GM13976 (cell line): ENCODE results near the gene SREBF1.

Experiments
- DNase-seq: peaks from one replicate; pipeline ENCODE4 v3.0.0; 2012; ENCODE audit warnings: low spot score
- in situ Hi-C: fragments of 300-500 bp; cut with MboI; formaldehyde crosslinking; loops from one replicate; pipeline ENCODE4 v1.12.0; 2022; ENCODE audit warnings: low sequenced_read_pairs, mixed read lengths, inconsistent platforms; ENCODE audit not compliant: unreplicated experiment
- TF ChIP-seq, protein P1 (sequence below): IDR thresholded peaks from 2 replicates; pipeline ENCODE4 v1.5.1; 2012; ENCODE audit warnings: borderline replicate concordance, mild to moderate bottlenecking; ENCODE audit not compliant: insufficient read depth; ENCODE audit errors: extremely low read depth, missing control alignments, control extremely low read depth

The SREBF1 gene

DNA sequence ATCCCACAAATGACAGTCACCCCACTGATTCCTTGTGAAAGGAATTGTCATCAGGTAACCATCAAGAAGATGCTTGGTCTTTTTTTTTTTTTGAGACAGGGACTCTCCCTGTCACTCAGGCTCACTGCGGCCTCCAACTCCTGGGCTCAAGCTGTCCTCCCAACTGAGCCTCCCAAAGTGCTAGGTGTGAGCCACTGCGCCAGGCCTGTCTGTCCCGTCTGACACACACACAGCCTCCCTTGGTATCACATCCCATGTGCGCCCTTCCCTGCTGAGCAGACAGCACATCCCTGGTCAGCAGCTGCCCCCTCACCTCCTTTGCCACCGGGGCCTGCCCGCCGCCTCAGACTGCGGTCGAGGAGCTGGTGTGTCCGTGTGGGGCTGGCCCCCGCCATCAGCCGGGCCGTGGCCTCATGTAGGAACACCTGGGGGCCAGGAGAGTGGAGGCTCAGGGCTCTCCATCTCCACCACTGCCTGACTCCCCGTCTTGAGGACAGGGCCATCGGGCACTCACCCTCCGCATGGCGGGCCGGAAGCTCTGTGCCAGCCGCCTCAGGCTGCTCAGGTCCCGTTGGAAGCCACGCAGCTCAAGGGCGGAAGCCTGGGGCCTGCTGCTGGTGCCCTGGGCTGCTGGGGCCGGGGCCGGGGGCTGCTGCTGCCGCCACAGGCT, 23.6 kb downstream of the SREBF1 start:
- no peak for DNase-seq
- in situ Hi-C loops: loop anchor here (10.0 kb wide), 1 partner anchor 52 kb away; no protein-coding TSS in a partner anchor
- TF ChIP-seq, protein P1, sequence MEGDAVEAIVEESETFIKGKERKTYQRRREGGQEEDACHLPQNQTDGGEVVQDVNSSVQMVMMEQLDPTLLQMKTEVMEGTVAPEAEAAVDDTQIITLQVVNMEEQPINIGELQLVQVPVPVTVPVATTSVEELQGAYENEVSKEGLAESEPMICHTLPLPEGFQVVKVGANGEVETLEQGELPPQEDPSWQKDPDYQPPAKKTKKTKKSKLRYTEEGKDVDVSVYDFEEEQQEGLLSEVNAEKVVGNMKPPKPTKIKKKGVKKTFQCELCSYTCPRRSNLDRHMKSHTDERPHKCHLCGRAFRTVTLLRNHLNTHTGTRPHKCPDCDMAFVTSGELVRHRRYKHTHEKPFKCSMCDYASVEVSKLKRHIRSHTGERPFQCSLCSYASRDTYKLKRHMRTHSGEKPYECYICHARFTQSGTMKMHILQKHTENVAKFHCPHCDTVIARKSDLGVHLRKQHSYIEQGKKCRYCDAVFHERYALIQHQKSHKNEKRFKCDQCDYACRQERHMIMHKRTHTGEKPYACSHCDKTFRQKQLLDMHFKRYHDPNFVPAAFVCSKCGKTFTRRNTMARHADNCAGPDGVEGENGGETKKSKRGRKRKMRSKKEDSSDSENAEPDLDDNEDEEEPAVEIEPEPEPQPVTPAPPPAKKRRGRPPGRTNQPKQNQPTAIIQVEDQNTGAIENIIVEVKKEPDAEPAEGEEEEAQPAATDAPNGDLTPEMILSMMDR: no peak

DNA sequence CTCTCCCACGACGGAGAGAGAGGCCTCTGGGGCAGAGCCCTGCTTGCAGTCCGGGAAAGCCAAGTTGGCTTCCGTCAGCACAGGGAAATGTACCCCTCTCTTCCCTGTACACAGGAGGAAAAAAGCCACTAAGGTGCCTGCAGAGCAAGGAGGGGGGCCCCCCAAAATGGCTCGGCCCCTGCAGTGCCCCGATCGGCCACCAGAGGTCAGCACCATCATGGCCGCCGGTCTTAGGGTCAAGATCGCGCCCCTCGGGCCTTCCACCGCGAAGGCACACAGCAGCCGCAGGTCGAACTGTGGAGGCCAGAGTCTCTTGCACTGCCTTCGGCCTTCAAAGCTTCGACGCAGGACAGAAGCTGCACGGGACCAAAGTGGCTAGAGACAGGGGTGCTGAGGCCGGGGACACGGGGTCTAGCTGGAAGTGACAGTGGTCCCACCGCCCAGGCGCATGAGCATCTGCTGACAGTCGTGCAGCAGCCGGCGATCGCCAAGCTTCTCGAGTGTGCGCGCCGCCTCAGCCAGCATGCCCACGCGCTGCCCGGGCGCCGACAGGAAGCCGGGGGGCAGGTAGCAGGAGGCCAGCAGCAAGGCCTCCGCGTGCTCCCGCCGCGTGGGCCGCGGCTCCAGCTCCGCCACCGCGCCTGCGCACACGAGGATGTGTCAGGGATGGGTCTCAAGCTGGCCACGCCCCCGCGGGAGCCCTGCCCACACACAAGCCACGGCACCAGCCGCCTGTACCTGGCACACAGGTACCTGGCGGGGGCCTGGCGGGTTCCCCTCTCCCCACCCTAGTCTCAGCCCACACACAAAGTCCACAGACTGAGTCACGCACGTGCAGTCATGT, 24.4 kb downstream of the SREBF1 start:
- DNase-seq: peak; percentile 92
- in situ Hi-C loops: loop anchor here (10.0 kb wide), 1 partner anchor 52 kb away; no protein-coding TSS in a partner anchor
- TF ChIP-seq, protein P1: peak; percentile 97

DNA sequence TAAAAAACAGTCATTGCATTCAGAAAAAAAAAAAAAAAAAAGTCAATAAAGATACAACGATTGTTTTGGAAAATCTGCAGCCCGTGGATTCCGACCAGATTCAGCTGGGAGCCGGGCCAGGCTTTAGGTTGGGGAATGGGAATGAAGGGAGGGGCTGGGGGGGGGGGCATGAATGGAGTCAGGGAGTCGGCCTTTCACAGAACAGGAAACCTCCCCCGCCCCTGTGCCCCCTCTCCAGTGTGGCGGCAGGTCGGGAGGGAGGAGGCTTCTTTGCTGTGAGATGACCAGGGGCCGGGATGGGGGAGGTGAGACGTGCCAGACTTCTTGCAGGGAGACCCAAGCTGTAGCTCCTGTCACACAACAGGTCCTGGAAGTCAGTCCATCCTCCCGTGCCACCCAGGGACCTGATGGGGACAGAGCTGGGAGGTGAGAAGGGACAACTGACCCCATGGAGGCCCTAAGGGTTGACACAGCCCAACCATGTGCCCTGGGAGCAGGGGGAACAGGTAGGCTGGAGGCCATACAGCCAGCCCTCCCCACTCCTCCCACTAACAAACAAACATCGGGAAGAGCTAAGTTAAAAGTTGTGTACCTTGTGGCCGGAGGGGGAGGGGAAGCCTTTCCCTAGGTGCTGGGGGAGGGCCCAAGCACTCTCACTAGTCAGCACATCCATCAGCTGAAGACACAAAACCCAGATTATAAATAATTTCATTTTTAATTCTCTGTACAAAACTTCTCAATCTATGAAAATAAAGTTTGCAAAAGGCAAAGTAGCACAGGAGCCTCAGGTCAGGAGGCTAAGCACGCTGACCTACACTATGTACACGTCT, 25.2 kb downstream of the SREBF1 start:
- DNase-seq: no peak
- in situ Hi-C loops: loop anchor here (10.0 kb wide), 1 partner anchor 53 kb away; no protein-coding TSS in a partner anchor
- TF ChIP-seq, protein P1: no peak

DNA sequence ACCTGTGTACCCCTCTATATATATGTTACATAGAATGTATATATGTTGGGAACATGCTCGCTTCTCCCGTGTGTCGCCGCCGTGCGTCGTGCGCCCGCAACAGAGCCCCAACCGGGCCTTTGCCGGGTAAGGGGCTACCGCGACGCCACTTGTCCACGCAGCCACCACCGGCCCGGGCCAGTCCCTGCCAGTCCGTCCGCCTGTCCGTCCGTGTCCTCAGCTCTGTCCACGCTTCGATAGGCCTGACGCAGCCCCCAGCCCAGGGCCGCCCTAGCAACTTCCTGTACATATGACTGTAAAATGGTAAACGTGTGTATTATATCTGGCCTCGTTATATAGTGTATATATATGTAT, 25.9 kb downstream of the SREBF1 start:
- in situ Hi-C loops: loop anchor here (10.0 kb wide), 1 partner anchor 54 kb away; no protein-coding TSS in a partner anchor
- TF ChIP-seq, protein P1: no peak
- no peak for DNase-seq

DNA sequence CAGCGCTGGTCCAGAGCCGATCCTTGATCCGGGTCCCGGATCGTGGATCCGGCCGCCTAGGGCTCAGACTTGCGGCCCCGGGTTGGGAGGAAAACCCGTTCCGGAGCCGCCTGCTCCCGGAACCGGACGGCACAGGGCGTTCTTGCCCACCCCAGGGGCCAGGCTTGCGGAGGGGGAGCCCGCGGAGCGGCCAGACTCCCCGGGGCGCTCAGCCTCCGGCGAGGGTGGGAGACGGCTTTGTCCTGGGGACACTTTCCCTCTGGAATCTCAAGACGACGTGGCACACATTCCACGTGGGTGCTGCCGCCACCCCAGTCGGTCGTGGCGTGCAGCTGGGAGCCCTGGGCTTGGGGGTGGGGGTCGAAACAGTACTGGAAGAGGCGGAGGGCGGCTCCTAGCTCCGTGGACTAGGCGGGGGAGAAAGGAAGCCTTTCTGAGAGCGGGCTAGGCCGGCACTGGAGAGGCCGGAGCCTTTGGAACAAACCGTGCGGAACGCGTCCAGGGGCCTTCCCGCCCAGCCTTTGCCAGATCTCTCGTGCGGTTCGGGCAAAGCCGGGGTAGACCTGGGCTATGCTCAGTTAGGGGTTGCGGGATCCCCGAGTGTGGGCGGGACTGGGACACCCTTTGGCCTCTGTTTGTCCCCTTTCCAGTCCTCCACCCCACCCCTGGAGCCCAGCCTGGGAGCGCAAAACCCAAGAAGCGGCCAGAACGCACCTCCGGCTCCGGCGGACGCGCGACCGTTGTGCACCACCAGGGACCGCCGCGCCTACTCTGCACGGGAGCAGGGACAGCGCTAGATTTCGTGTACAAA, 26.5 kb downstream of the SREBF1 start:
- no peak for DNase-seq
- TF ChIP-seq, protein P1: no peak
- in situ Hi-C loops: loop anchor here (10.0 kb wide), 1 partner anchor 55 kb away; no protein-coding TSS in a partner anchor
